Naive thymus-derived CD4-positive, alpha-beta T cell (primary cell): ENCODE data around the gene SLC6A3. TPM values are rescaled to one million over a fixed set of nuclear protein-coding genes. Genes with fewer than 3 reads are reported as not detected.

Source experiments
- ATAC-seq: fragments of 150-1000 bp; cut with Tn5 transposase; 2 replicates; pipeline ENCODE4 v1.10.0; 2021; ENCODE audit warnings: mild to moderate bottlenecking, moderate library complexity
- CTCF ChIA-PET: fragments of 350-600 bp; sonication (Branson Sonifier 250); formaldehyde crosslinking; loops from one replicate; lab custom pipeline; 2021; ENCODE audit warnings: antibody characterized with exemption; lab: Charles Lee
- POLR2A ChIA-PET: fragments of 350-600 bp; sonication (Branson Sonifier 250); formaldehyde crosslinking; loops from one replicate; lab custom pipeline; 2021; ENCODE audit warnings: antibody characterized with exemption, inconsistent platforms; lab: Charles Lee
- DNase-seq, 9 donors: peaks; one replicate each; pipeline versions ENCODE4 v3.0.0 to v3.0.0-alpha.2; 2020 to 2022; ENCODE audit warnings: mixed read lengths in 1 of 9
- H3K27ac ChIP-seq: one replicate; pipeline ENCODE4 v1.7.0; 2013; ENCODE audit warnings: mild to moderate bottlenecking, low read depth, low read length, moderate library complexity
- H3K27me3 ChIP-seq, 2 donors: one replicate each; pipeline ENCODE4 v1.7.0; 2013; ENCODE audit warnings: low read length in 2 of 2, mild to moderate bottlenecking in 2 of 2, moderate library complexity in 2 of 2; ENCODE audit not compliant: control insufficient read depth in 2 of 2, insufficient read depth in 2 of 2
- H3K36me3 ChIP-seq, 3 experiments: 1 replicate in 2 of 3; 2 replicates in 1 of 3; pipeline ENCODE4 v1.7.0; 2013; ENCODE audit warnings: low read length in 3 of 3, mild to moderate bottlenecking in 3 of 3, moderate library complexity in 1 of 3; ENCODE audit not compliant: insufficient read depth in 3 of 3, control insufficient read depth in 2 of 3
- H3K4me1 ChIP-seq, 2 donors: one replicate each; pipeline ENCODE4 v1.7.0; 2013; ENCODE audit warnings: low read length in 2 of 2, mild to moderate bottlenecking in 2 of 2, moderate library complexity in 1 of 2; ENCODE audit not compliant: control insufficient read depth in 2 of 2, insufficient read depth in 2 of 2
- H3K4me3 ChIP-seq: 2 replicates; pipeline ENCODE4 v1.7.0; 2013; ENCODE audit warnings: mild to moderate bottlenecking, low read length
- H3K9me3 ChIP-seq, 3 experiments: 1 replicate in 2 of 3; 2 replicates in 1 of 3; pipeline ENCODE4 v1.7.0; 2013; ENCODE audit warnings: low read length in 3 of 3; ENCODE audit not compliant: control insufficient read depth in 2 of 3
- H3K27ac Mint-ChIP-seq, 9 donors: one replicate each; pipeline ENCODE4 v1.8.0; 2020 to 2022; ENCODE audit warnings: mixed read lengths in 9 of 9, mild to moderate bottlenecking in 8 of 9, moderate library complexity in 5 of 9, inconsistent platforms in 2 of 9
- H3K27me3 Mint-ChIP-seq, 5 donors: one replicate each; pipeline ENCODE4 v1.8.0; 2021 to 2022; ENCODE audit warnings: mixed read lengths in 5 of 5, mild to moderate bottlenecking in 1 of 5
- H3K36me3 Mint-ChIP-seq, 5 donors: one replicate each; pipeline ENCODE4 v1.8.0; 2020 to 2022; ENCODE audit warnings: mixed read lengths in 5 of 5, mild to moderate bottlenecking in 3 of 5, inconsistent platforms in 1 of 5
- H3K4me1 Mint-ChIP-seq, 7 donors: one replicate each; pipeline ENCODE4 v1.8.0; 2020 to 2022; ENCODE audit warnings: mixed read lengths in 7 of 7, mild to moderate bottlenecking in 3 of 7, inconsistent platforms in 1 of 7
- H3K4me3 Mint-ChIP-seq, 10 donors: one replicate each; pipeline ENCODE4 v1.8.0; 2020 to 2022; ENCODE audit warnings: mild to moderate bottlenecking in 10 of 10, mixed read lengths in 10 of 10, moderate library complexity in 6 of 10, inconsistent platforms in 2 of 10
- H3K9me3 Mint-ChIP-seq, 11 donors: one replicate each; pipeline ENCODE4 v1.8.0; 2020 to 2022; ENCODE audit warnings: mixed read lengths in 11 of 11, mild to moderate bottlenecking in 4 of 11, inconsistent platforms in 1 of 11, moderate library complexity in 1 of 11
- intact Hi-C, 2 donors: fragments of 100-400 bp; cut with micrococcal nuclease; formaldehyde crosslinking; loops; one replicate each; pipeline ENCODE4 v1.15.1; 2023
- polyA plus RNA-seq, 2 donors: library from polyadenylated mRNA; unstranded; fragments of 300-500 nt; fragmentation: Illumina TruSeq; gene quantifications; one replicate each; pipeline ENCODE4 v1.2.3, GENCODE V29; 2021
- total RNA-seq, 6 experiments: library from RNA in 5 of 6; stranded (reverse) in 5 of 6; gene quantifications; 1 replicate in 5 of 6; 2 replicates in 1 of 6; pipeline ENCODE4 v1.2.3 and lab custom pipeline; 2021 to 2026

SLC6A3 gene
- total RNA-seq = under 1 TPM in 1 of 5 experiments, not detected in 4; 0.07 TPM
- polyA plus RNA-seq = not detected
- not detected for total RNA-seq (lab: John Stamatoyannopoulos, UW)

DNA sequence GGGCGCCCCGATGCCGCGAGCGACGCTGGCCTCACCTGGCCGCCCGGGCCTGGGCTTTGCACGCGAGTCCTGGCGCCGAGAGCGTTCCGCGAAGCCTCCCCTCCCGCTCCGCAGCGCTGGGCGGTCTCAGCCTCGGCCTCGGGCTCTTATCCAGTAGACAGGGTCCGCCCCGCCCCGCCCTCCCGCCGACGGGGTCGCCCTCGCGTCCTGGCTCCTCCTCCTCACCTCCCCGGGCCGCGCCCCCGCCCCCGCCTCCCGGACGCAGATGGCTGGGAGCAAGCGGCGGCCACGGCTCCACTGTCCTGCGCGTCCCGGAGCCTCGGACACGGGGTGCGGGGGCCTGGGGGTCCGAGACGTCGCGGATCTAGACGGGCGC, at the start of gene SLC6A3:
Gene SLC6A3 (minus strand): TSS at position 128 of the 376 bp plus-strand sequence. CDS start 2,243 bp downstream, outside the sequence.
- H3K4me3 ChIP-seq = no peak within 1 kb of the TSS
- CTCF ChIA-PET = no interaction called here
- H3K27ac ChIP-seq = no peak within 1 kb of the TSS
- peaks cover 0 to 10% (median 0%) of the 10 kb centered on the region in 3 experiments for H3K9me3 ChIP-seq
- POLR2A ChIA-PET = no interaction called here
- Mint-ChIP-seq H3K27me3 (peaks cover 43 to 69% (median 50%) of the 10 kb centered on the region in 5 donors), H3K4me3 (peak within 1 kb of the TSS in 7 of 10 donors; percentile 17 to 79 (median 36)), H3K4me1 (peaks cover 0 to 33% (median 9%) of the 10 kb centered on the region in 7 donors), H3K9me3 (peaks cover 0 to 13% (median 3%) of the 10 kb centered on the region in 11 donors), H3K36me3 (peaks cover 0 to 2% (median 0%) of the 10 kb centered on the region in 5 donors), H3K27ac (no peak within 1 kb of the TSS)
- H3K4me1 ChIP-seq = peaks cover 0 to 19% of the 10 kb centered on the region in 2 donors
- ATAC-seq (no peak), DNase-seq (peak in 1 of 9 donors; percentile 4)
- no peaks in the 10 kb centered on the region for H3K27me3 ChIP-seq
- intact Hi-C loops = no loop called here
- H3K36me3 ChIP-seq = no peaks in the 10 kb centered on the region

DNA sequence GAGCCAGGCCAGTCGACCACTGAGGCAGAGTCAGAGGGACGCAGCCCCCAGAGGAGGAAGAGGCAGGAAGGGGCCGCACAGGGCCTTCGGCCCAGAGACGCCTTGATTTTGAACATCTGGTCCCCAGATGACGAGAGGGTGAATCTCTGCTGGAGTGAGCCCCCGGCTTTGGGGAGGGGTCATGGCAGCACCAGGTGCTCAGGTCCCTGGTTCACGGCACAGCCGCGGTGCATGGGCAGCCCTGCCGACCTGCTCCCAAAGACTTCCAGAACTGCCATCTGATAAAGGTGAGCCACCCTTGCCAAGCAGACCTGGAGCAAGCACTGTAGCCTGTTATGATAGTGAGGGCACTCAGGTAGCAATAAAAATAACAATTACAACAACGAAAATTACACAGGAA, 48.7 kb upstream of the SLC6A3 start:
- H3K27ac Mint-ChIP-seq = peak overlapping the region in 6 of 9 donors; percentile 12 to 68 (median 46)

GRCh38 chr5:1493413-1493812, 48.2 kb upstream of the SLC6A3 start:
- ATAC-seq (no peak), DNase-seq (no peak)
- Mint-ChIP-seq H3K27me3 (no peaks in the 10 kb centered on the region), H3K27ac (peak overlapping the region in 2 of 9 donors; percentile 27 to 40), H3K9me3 (peaks cover 0 to 1% (median 0%) of the 10 kb centered on the region in 11 donors), H3K4me3 (peak overlapping the region in 1 of 10 donors; percentile 60), H3K4me1 (peaks cover 8 to 37% (median 21%) of the 10 kb centered on the region in 7 donors), H3K36me3 (peaks cover 4 to 34% (median 7%) of the 10 kb centered on the region in 5 donors)
- Histone ChIP-seq H3K4me1 (peaks cover 0 to 33% of the 10 kb centered on the region in 2 donors), H3K4me3 (no peak overlapping the region), H3K9me3 (no peaks in the 10 kb centered on the region), H3K27me3 (no peaks in the 10 kb centered on the region), H3K27ac (no peak overlapping the region), H3K36me3 (peaks cover 0 to 50% (median 4%) of the 10 kb centered on the region in 3 experiments)
- intact Hi-C loops = no loop called here
- POLR2A ChIA-PET = interaction anchor here (1.5 kb wide), 1 partner anchor 25 kb away, joined by 3 read pairs; no protein-coding TSS in a partner anchor
- CTCF ChIA-PET = no interaction called here

More for the DNA sequence above, 48.7 kb upstream of the SLC6A3 start:
- H3K4me1 ChIP-seq = peaks cover 0 to 29% of the 10 kb centered on the region in 2 donors
- peaks cover 0 to 49% (median 4%) of the 10 kb centered on the region in 3 experiments for H3K36me3 ChIP-seq
- no peaks in the 10 kb centered on the region for H3K27me3 ChIP-seq
- no peak for ATAC-seq
- DNase-seq = no peak
- intact Hi-C loops = loop anchor here in 1 of 2 donors (2.0 kb wide), 1 partner anchor 29 kb away; the partner anchor contains the start of gene LPCAT1
- no peak overlapping the region for H3K4me3 ChIP-seq
- H3K9me3 Mint-ChIP-seq = peaks cover 0 to 1% (median 0%) of the 10 kb centered on the region in 11 donors
- peaks cover 4 to 39% (median 5%) of the 10 kb centered on the region in 5 donors for H3K36me3 Mint-ChIP-seq
- H3K4me1 Mint-ChIP-seq = peaks cover 8 to 43% (median 22%) of the 10 kb centered on the region in 7 donors
- POLR2A ChIA-PET = no interaction called here
- H3K4me3 Mint-ChIP-seq = peak overlapping the region in 1 of 10 donors; percentile 60
- no peak overlapping the region for H3K27ac ChIP-seq
- no peaks in the 10 kb centered on the region for H3K9me3 ChIP-seq
- H3K27me3 Mint-ChIP-seq = no peaks in the 10 kb centered on the region
- CTCF ChIA-PET = no interaction called here

DNA sequence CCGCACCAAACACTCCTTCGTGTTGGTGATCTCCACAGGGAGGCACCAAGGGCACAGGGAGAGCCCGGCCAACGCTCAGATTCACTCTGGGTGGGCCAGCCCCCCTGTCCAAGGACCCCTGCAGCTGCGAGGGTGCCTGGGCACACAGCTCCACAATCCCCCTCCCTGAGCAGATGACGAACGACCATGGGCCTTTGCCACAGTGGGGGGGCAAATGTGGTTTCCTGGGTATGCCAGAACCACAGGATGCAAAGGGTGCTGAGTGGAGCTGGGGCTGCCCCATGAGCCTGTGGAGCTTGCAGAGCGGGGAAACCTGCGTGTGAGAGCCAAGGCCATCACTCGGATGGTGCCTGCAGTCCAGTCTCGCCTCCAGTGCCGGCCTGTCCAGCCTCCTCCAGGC, 47.5 kb upstream of the SLC6A3 start:
- peaks cover 4 to 35% (median 11%) of the 10 kb centered on the region in 5 donors for H3K36me3 Mint-ChIP-seq
- H3K27ac Mint-ChIP-seq = peak overlapping the region in 2 of 9 donors; percentile 38 to 67
- Histone ChIP-seq H3K9me3 (no peaks in the 10 kb centered on the region), H3K27me3 (no peaks in the 10 kb centered on the region), H3K27ac (no peak overlapping the region), H3K4me1 (peaks cover 0 to 34% of the 10 kb centered on the region in 2 donors), H3K36me3 (peaks cover 4 to 56% (median 4%) of the 10 kb centered on the region in 3 experiments), H3K4me3 (no peak overlapping the region)
- DNase-seq (no peak), ATAC-seq (no peak)
- CTCF ChIA-PET = no interaction called here
- intact Hi-C loops = no loop called here
- no peaks in the 10 kb centered on the region for H3K27me3 Mint-ChIP-seq
- H3K9me3 Mint-ChIP-seq = peaks cover 0 to 1% (median 0%) of the 10 kb centered on the region in 11 donors
- POLR2A ChIA-PET = interaction anchor here (1.3 to 1.5 kb wide), 2 partner anchors 14 to 26 kb away, joined by 3 read pairs; no protein-coding TSS in a partner anchor
- no peak overlapping the region for H3K4me3 Mint-ChIP-seq
- peaks cover 8 to 34% (median 21%) of the 10 kb centered on the region in 7 donors for H3K4me1 Mint-ChIP-seq

DNA sequence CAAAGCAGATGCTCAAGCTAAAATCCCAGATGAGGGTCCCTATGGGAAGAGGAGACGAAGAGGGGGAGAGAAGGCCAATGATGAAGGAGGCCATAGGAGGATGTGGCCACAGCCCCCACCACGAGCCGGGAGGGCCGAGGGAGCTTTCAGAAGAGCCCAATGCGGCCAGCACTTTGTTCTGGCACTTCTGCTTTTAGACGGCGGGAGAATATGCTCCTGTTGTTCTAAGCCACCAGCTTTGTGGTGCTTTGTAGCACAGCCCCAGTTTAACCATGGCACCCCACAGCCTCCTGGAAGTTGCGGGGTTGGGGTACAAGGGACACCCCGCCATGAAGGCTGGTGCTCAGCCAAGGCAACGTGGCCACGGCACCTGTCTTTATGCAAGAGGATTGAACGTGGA, 45.1 kb upstream of the SLC6A3 start:
- Mint-ChIP-seq H3K9me3 (peaks cover 0 to 1% (median 0%) of the 10 kb centered on the region in 11 donors), H3K4me1 (peaks cover 3 to 23% (median 10%) of the 10 kb centered on the region in 7 donors), H3K36me3 (peaks cover 8 to 39% (median 13%) of the 10 kb centered on the region in 5 donors), H3K27ac (no peak overlapping the region), H3K27me3 (no peaks in the 10 kb centered on the region), H3K4me3 (no peak overlapping the region)
- intact Hi-C loops = no loop called here
- POLR2A ChIA-PET = no interaction called here
- no peak overlapping the region for H3K4me3 ChIP-seq
- peaks cover 4 to 80% (median 11%) of the 10 kb centered on the region in 3 experiments for H3K36me3 ChIP-seq
- CTCF ChIA-PET = interaction anchor here (0.6 kb wide), 1 partner anchor 331 kb away, joined by 4 read pairs; no protein-coding TSS in a partner anchor
- H3K4me1 ChIP-seq = peaks cover 0 to 30% of the 10 kb centered on the region in 2 donors
- no peaks in the 10 kb centered on the region for H3K27me3 ChIP-seq
- H3K9me3 ChIP-seq = no peaks in the 10 kb centered on the region
- no peak overlapping the region for H3K27ac ChIP-seq
- no peak for ATAC-seq
- no peak for DNase-seq

- ATAC-seq = no peak
- H3K4me1 ChIP-seq = peaks cover 0 to 30% of the 10 kb centered on the region in 2 donors
- H3K4me1 Mint-ChIP-seq = peaks cover 0 to 20% (median 4%) of the 10 kb centered on the region in 7 donors
- H3K4me3 ChIP-seq = no peak overlapping the region
- DNase-seq = no peak
- peaks cover 8 to 39% (median 13%) of the 10 kb centered on the region in 5 donors for H3K36me3 Mint-ChIP-seq
- H3K9me3 ChIP-seq = no peaks in the 10 kb centered on the region
- ChIA-PET CTCF (no interaction called here), POLR2A (no interaction called here)
- no peaks in the 10 kb centered on the region for H3K27me3 Mint-ChIP-seq
- peaks cover 0 to 1% (median 0%) of the 10 kb centered on the region in 11 donors for H3K9me3 Mint-ChIP-seq
- intact Hi-C loops = no loop called here
- no peaks in the 10 kb centered on the region for H3K27me3 ChIP-seq
- no peak overlapping the region for H3K27ac ChIP-seq
- no peak overlapping the region for H3K4me3 Mint-ChIP-seq
- H3K36me3 ChIP-seq = peaks cover 4 to 83% (median 11%) of the 10 kb centered on the region in 3 experiments
- H3K27ac Mint-ChIP-seq = no peak overlapping the region
Observed at GRCh38 chr5:1489754-1490153, 44.5 kb upstream of the SLC6A3 start.
